Measurements from ENCODE around the gene VPS36. TPM values are rescaled to one million over a fixed set of nuclear protein-coding genes. Genes with fewer than 3 reads are reported as not detected.

Gene VPS36
- total RNA-seq, 1 experiment from 2014 or later = 19.2 TPM

GRCh38 chr13:52377898-52378297, 72.5 kb downstream of the VPS36 start:
- ChIA-PET CTCF (interaction anchor here (1.3 kb wide), 1 partner anchor 73 kb away, joined by 3 read pairs; no protein-coding TSS in a partner anchor), POLR2A (no interaction called here)
- Mint-ChIP-seq H3K27ac (no peak overlapping the region), H3K36me3 (no peaks in the 10 kb centered on the region), H3K4me1 (no peaks in the 10 kb centered on the region), H3K4me3 (no peak overlapping the region), H3K27me3 (ENCODE audit: low read depth) (no peaks in the 10 kb centered on the region), H3K9me3 (no peaks in the 10 kb centered on the region)
- ATAC-seq (no peak), DNase-seq (ENCODE audit: low spot score) (no peak)
- TF ChIP-seq MAX (CRISPR knock-in tag; IDR thresholded peaks at IDR 0.05) (no peak), RORB (CRISPR knock-in tag; IDR thresholded peaks at IDR 0.05) (no peak), NFE2L1 (CRISPR knock-in tag; IDR thresholded peaks at IDR 0.05) (no peak), ZNF425 (CRISPR knock-in tag; conservative IDR thresholded peaks at IDR 0.05) (no peak), NFATC4 (CRISPR knock-in tag; IDR thresholded peaks at IDR 0.05) (no peak), SP1 (CRISPR knock-in tag; conservative IDR thresholded peaks at IDR 0.05) (no peak), IRF2 (CRISPR knock-in tag; IDR thresholded peaks at IDR 0.05; ENCODE audit: borderline replicate concordance, low read depth) (no peak), ZNF671 (CRISPR knock-in tag; IDR thresholded peaks at IDR 0.05) (no peak)

GRCh38 chr13:52374873-52375411, 75.5 kb downstream of the VPS36 start:
- Mint-ChIP-seq H3K27ac (no peak overlapping the region), H3K4me1 (peaks cover 5% of the 10 kb centered on the region), H3K4me3 (no peak overlapping the region), H3K9me3 (no peaks in the 10 kb centered on the region), H3K36me3 (no peaks in the 10 kb centered on the region), H3K27me3 (ENCODE audit: low read depth) (no peaks in the 10 kb centered on the region)
- DNase-seq (ENCODE audit: low spot score) (no peak), ATAC-seq (no peak)
- ChIA-PET CTCF (interaction anchor here (2.0 kb wide), 1 partner anchor 76 kb away, joined by 5 read pairs; no protein-coding TSS in a partner anchor), POLR2A (no interaction called here)
- TF ChIP-seq ZNF263 (CRISPR knock-in tag; IDR thresholded peaks at IDR 0.05; ENCODE audit: low read depth) (no peak), ARID4B (CRISPR knock-in tag; IDR thresholded peaks at IDR 0.05; ENCODE audit: borderline replicate concordance) (no peak), ELF4 (CRISPR knock-in tag; IDR thresholded peaks at IDR 0.05; ENCODE audit: low read depth) (no peak), ESRRA (CRISPR knock-in tag; IDR thresholded peaks at IDR 0.05; ENCODE audit: borderline replicate concordance) (no peak), ATF3 (CRISPR knock-in tag; conservative IDR thresholded peaks at IDR 0.05) (no peak), ZNF532 (CRISPR knock-in tag; IDR thresholded peaks at IDR 0.05; ENCODE audit: borderline replicate concordance) (no peak), CTCF (IDR thresholded peaks at IDR 0.05) (no peak), NR2C2 (CRISPR knock-in tag; IDR thresholded peaks at IDR 0.05) (no peak)

Data from WTC11 (cell line).